ENCODE data around the gene UBL4A. TPM values are rescaled to one million over a fixed set of nuclear protein-coding genes. Genes with fewer than 3 reads are reported as not detected.

The UBL4A gene
- total RNA-seq, 1 donor from 2014 or later, result 21.2 TPM

GRCh38 chrX:154485150-154486051 lies 1.0 kb downstream of the UBL4A start:
- peaks cover 4% of the 10 kb centered on the region for H3K9me3 Mint-ChIP-seq (ENCODE audit: low read depth)
- H3K4me1 Mint-ChIP-seq (ENCODE audit: low read depth), result peaks cover 16% of the 10 kb centered on the region
- no peak overlapping the region for H3K27ac Mint-ChIP-seq (ENCODE audit: unreplicated experiment)
- DNase-seq (ENCODE audit: low spot score), result no peak
- peaks cover 7% of the 10 kb centered on the region for H3K36me3 Mint-ChIP-seq (ENCODE audit: low read depth)
- no peak for TF ChIP-seq CTCF (IDR thresholded peaks at IDR 0.05)
- no peaks in the 10 kb centered on the region for H3K27me3 Mint-ChIP-seq (ENCODE audit: low read depth)
- H3K4me3 Mint-ChIP-seq (ENCODE audit: unreplicated experiment), result peak overlapping the region; percentile 66

GRCh38 chrX:154484255-154485149 lies 1.9 kb downstream of the UBL4A start:
- H3K27ac Mint-ChIP-seq (ENCODE audit: unreplicated experiment), result no peak overlapping the region
- DNase-seq (ENCODE audit: low spot score), result no peak
- peaks cover 4% of the 10 kb centered on the region for H3K9me3 Mint-ChIP-seq (ENCODE audit: low read depth)
- peaks cover 14% of the 10 kb centered on the region for H3K4me1 Mint-ChIP-seq (ENCODE audit: low read depth)
- H3K36me3 Mint-ChIP-seq (ENCODE audit: low read depth), result peaks cover 7% of the 10 kb centered on the region
- no peak for TF ChIP-seq CTCF (IDR thresholded peaks at IDR 0.05)
- no peaks in the 10 kb centered on the region for H3K27me3 Mint-ChIP-seq (ENCODE audit: low read depth)
- H3K4me3 Mint-ChIP-seq (ENCODE audit: unreplicated experiment), result no peak overlapping the region

GRCh38 chrX:154483325-154483724 lies 3.1 kb downstream of the UBL4A start:
- DNase-seq (ENCODE audit: low spot score), result no peak
- peaks cover 14% of the 10 kb centered on the region for H3K4me1 Mint-ChIP-seq (ENCODE audit: low read depth)
- H3K36me3 Mint-ChIP-seq (ENCODE audit: low read depth), result peaks cover 7% of the 10 kb centered on the region
- no peak for TF ChIP-seq CTCF (IDR thresholded peaks at IDR 0.05)
- H3K27ac Mint-ChIP-seq (ENCODE audit: unreplicated experiment), result no peak overlapping the region
- H3K9me3 Mint-ChIP-seq (ENCODE audit: low read depth), result peaks cover 4% of the 10 kb centered on the region
- H3K27me3 Mint-ChIP-seq (ENCODE audit: low read depth), result no peaks in the 10 kb centered on the region
- H3K4me3 Mint-ChIP-seq (ENCODE audit: unreplicated experiment), result no peak overlapping the region

GRCh38 chrX:154482786-154483185 lies 3.6 kb downstream of the UBL4A start:
- Mint-ChIP-seq H3K4me3 (ENCODE audit: unreplicated experiment) (no peak overlapping the region), H3K27ac (ENCODE audit: unreplicated experiment) (no peak overlapping the region), H3K9me3 (ENCODE audit: low read depth) (peaks cover 4% of the 10 kb centered on the region), H3K4me1 (ENCODE audit: low read depth) (peaks cover 14% of the 10 kb centered on the region), H3K36me3 (ENCODE audit: low read depth) (peaks cover 3% of the 10 kb centered on the region), H3K27me3 (ENCODE audit: low read depth) (no peaks in the 10 kb centered on the region)
- DNase-seq (ENCODE audit: low spot score), result no peak
- no peak for TF ChIP-seq CTCF (IDR thresholded peaks at IDR 0.05)

Data from chondrocyte (in vitro differentiated cells).